BE2C (cell line): ENCODE results near the gene CXCR3.
A peak's percentile ranks its signal among the peaks of the same experiment; 100 is the strongest.

ENCODE experiments used
- DNase-seq: peaks from one replicate; pipeline ENCODE4 v3.0.0-alpha.2; 2020
- H3K27me3 ChIP-seq: fragments of 250-450 bp; sonication (Bioruptor Pico); 2 replicates; pipeline ENCODE4 v1.5.1; 2020; ENCODE audit warnings: mild to moderate bottlenecking
- H3K36me3 ChIP-seq: fragments of 250-450 bp; sonication (Bioruptor Pico); 2 replicates; pipeline ENCODE4 v1.5.1; 2020; ENCODE audit warnings: mild to moderate bottlenecking
- H3K4me1 ChIP-seq: fragments of 250-450 bp; sonication (Bioruptor Pico); 2 replicates; pipeline ENCODE4 v1.5.1; 2020
- H3K4me3 ChIP-seq: 2 replicates; pipeline ENCODE4 v1.5.1; 2011; ENCODE audit warnings: low read depth, low read length
- H3K9me3 ChIP-seq: fragments of 250-450 bp; sonication (Bioruptor Pico); 2 replicates; pipeline ENCODE4 v1.5.1; 2020
- CTCF ChIP-seq: IDR thresholded peaks from 2 replicates; pipeline ENCODE4 v1.5.1; 2012; ENCODE audit warnings: mild to moderate bottlenecking, low read depth, low read length

The CXCR3 gene

GRCh38 chrX:71627588-71628404, 9.5 kb upstream of the CXCR3 start:
- no peak for TF ChIP-seq CTCF
- H3K4me3 ChIP-seq: no peak overlapping the region
- H3K9me3 ChIP-seq: no peaks in the 10 kb centered on the region
- no peaks in the 10 kb centered on the region for H3K4me1 ChIP-seq
- no peaks in the 10 kb centered on the region for H3K36me3 ChIP-seq
- no peak for DNase-seq
- H3K27me3 ChIP-seq: no peaks in the 10 kb centered on the region

- Histone ChIP-seq H3K9me3 (no peaks in the 10 kb centered on the region), H3K36me3 (no peaks in the 10 kb centered on the region), H3K4me3 (no peak overlapping the region)
Measured at GRCh38 chrX:71626576-71626975, 8.3 kb upstream of the CXCR3 start.

GRCh38 chrX:71625471-71625870, 7.2 kb upstream of the CXCR3 start:
- no peak for DNase-seq
- no peak for TF ChIP-seq CTCF
- no peak overlapping the region for H3K4me3 ChIP-seq
- H3K9me3 ChIP-seq: no peaks in the 10 kb centered on the region
- no peaks in the 10 kb centered on the region for H3K4me1 ChIP-seq
- no peaks in the 10 kb centered on the region for H3K27me3 ChIP-seq
- no peaks in the 10 kb centered on the region for H3K36me3 ChIP-seq

More at GRCh38 chrX:71626576-71626975, 8.3 kb upstream of the CXCR3 start:
- TF ChIP-seq CTCF: no peak
- Histone ChIP-seq H3K4me1 (no peaks in the 10 kb centered on the region), H3K27me3 (no peaks in the 10 kb centered on the region)
- DNase-seq: no peak

GRCh38 chrX:71623714-71624113, 5.4 kb upstream of the CXCR3 start:
- no peak overlapping the region for H3K4me3 ChIP-seq
- no peak for TF ChIP-seq CTCF
- H3K27me3 ChIP-seq: no peaks in the 10 kb centered on the region
- H3K36me3 ChIP-seq: no peaks in the 10 kb centered on the region
- H3K9me3 ChIP-seq: no peaks in the 10 kb centered on the region
- no peak for DNase-seq
- H3K4me1 ChIP-seq: no peaks in the 10 kb centered on the region

GRCh38 chrX:71622576-71623450, 4.5 kb upstream of the CXCR3 start:
- H3K4me3 ChIP-seq: no peak overlapping the region
- H3K4me1 ChIP-seq: no peaks in the 10 kb centered on the region
- H3K36me3 ChIP-seq: no peaks in the 10 kb centered on the region
- no peaks in the 10 kb centered on the region for H3K27me3 ChIP-seq
- no peaks in the 10 kb centered on the region for H3K9me3 ChIP-seq
- 0 out of 2 replicates have a peak, but pooled peaks have one; percentile 5 for TF ChIP-seq CTCF
- peak; percentile 40 for DNase-seq
